NCI-H526 (cell line): ENCODE results near the gene ADAMTSL3.
A peak's percentile ranks its signal among the peaks of the same experiment; 100 is the strongest.
"Not testable (repeated sequence)": the region's sequence is repeated elsewhere in the genome, so short reads cannot be mapped to it uniquely, and the experiment has no call there.

ENCODE experiments used
- DNase-seq, 2 experiments: peaks; one replicate each; lab custom pipeline; 2025; lab: John Stamatoyannopoulos, UW

Gene ADAMTSL3

DNA sequence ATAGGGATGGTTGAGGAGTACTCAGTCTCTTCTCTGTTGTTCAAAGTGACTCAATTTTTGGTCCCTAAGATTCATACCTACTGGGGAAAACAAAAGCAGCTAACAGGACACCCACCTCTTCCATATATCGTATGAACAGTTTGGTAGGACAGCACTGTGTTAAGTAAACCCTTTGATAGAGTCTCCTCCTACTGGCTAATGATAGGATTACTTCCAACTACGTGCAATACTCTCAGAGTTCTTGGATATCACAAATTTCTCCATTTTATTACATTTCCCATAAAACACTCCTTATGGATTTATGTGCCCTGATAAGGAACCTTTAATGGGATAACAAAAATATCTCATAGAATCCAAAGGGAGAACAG lies 381.5 kb downstream of the ADAMTSL3 start:
- DNase-seq: peak; percentile 19 to 45

- no peak for DNase-seq
Observed at GRCh38 chr15:84037301-84037700, 383.4 kb downstream of the ADAMTSL3 start.

GRCh38 chr15:84042434-84043056 lies 388.6 kb downstream of the ADAMTSL3 start:
- not testable (repeated sequence) for DNase-seq

- DNase-seq: no peak
Observed at GRCh38 chr15:84046064-84046637, 392.2 kb downstream of the ADAMTSL3 start.

- DNase-seq: not testable (repeated sequence)
Observed at GRCh38 chr15:84049480-84049879, 395.6 kb downstream of the ADAMTSL3 start.

- DNase-seq: no peak
Observed at GRCh38 chr15:84050076-84050475, 396.2 kb downstream of the ADAMTSL3 start.

DNA sequence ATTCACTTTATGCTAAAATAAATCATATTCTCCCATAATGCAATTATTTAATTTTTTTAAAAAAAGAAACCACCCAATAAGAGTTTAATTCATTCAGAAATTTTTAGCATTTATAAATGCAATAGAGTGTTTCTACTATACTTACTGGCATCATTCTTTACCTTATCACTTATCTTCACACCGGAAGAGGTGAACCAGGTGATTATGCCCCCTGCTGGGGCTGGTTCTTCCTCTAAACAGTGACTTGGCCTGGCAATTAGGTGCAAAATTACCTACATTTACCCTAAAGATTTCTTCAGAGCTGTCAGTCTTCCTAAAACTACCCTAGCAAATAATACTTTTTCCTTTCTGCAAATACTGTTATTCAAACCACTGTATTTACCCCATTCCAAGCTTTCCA lies 397.2 kb downstream of the ADAMTSL3 start:
- DNase-seq: not testable (repeated sequence)

DNA sequence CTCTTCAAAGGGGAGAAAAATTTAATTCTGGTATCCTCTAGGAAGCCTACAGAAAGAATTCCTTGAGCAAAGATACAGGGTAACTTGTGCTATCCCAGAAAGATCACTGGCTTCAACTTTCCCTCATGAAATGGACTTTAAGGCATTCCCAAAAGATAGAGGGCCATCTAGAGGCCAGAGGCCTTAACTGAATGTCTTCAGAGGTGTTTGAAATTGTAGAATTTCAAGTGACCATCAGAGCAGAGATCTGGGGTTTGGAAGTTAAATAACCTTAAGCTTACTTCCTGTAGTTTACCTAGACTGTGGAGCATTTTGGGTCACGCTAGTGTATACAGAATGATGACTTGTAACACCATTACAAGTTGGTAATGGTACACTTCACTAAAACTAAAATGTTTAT lies 400.6 kb downstream of the ADAMTSL3 start:
- not testable (repeated sequence) for DNase-seq

GRCh38 chr15:84057714-84058331 lies 403.9 kb downstream of the ADAMTSL3 start:
- DNase-seq: no peak

- not testable (repeated sequence) for DNase-seq
Observed at GRCh38 chr15:84063674-84064073, 409.8 kb downstream of the ADAMTSL3 start.

GRCh38 chr15:84068674-84069073 lies 414.8 kb downstream of the ADAMTSL3 start:
- not testable (repeated sequence) for DNase-seq

- not testable (repeated sequence) for DNase-seq
Observed at GRCh38 chr15:84078038-84078437, 424.1 kb downstream of the ADAMTSL3 start.

DNA sequence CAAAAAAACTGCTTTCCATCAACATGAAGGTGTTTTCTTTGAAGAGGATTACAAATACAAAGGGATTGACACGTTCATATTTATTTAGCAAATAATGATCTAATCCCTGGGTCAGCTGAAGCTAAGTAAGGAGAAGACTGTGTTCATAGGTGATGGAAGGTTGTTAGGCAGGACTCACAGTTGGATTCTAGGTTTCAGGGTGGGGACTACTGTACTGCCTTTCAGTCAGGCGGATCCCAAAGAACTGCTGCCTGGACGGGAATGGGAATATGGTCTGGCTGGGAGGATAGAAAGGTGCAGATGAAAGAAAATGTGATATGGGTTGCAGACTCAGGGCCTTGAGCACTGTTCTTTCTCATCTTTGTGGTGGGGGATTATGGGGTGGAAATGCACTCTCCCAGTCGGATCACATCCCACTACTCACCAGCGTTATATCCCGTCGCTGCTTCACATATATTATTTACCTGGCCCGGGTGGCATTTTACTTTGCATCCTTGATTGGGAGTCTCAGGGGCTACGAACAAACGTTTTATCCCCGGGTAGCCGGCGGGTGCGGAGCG lies 425.5 kb downstream of the ADAMTSL3 start:
- peak; percentile 9 to 23 for DNase-seq

GRCh38 chr15:84079885-84080777 lies 426.2 kb downstream of the ADAMTSL3 start:
- DNase-seq: peak; percentile 74 to 89

DNA sequence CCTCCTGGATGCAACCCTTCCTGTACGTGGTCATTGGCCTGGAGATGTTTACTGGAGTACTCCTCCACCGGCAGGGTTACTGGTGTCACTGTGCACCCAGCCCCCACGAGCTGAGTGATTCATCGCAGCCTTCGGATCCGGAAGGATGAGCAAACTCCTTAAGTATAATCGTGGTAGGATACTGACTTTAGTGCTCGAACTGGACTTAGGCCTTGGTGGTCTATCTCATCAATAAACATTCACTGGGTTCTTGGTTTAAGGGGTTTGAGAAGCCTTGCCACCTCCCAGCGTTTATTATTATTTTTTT lies 426.8 kb downstream of the ADAMTSL3 start:
- not testable (repeated sequence) for DNase-seq

GRCh38 chr15:84081391-84082168 lies 427.7 kb downstream of the ADAMTSL3 start:
- DNase-seq: no peak

DNA sequence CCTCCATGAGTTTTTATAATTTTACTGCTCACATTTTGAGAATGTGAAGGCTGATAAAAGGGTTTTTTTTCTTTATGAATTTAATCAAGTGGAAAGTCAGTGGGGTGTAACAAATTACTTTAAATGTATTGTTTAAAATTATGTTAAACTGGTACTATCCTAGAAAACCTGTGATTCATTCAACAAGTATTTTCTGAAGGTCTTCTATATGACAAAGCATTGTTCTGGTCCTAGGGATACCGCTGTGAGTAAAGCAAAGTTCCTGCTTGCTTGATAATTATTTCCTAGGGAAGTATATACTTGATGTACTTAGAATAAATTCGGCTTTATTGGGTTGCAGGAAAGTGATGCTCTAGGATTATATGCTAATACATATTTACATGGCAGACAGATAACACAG lies 428.8 kb downstream of the ADAMTSL3 start:
- no peak for DNase-seq

- DNase-seq: not testable (repeated sequence)
Observed at GRCh38 chr15:84086071-84086470, 432.1 kb downstream of the ADAMTSL3 start.
